Left lung (tissue), 10 donors: ENCODE results near the gene TTF2. TPM values are rescaled to one million over a fixed set of nuclear protein-coding genes. Genes with fewer than 3 reads are reported as not detected.

ENCODE experiments used
- ATAC-seq: fragments of 200-7000 bp; cut with Tn5 transposase; one replicate; pipeline ENCODE4 v1.9.1; 2020; ENCODE audit warnings: moderate library complexity
- DNase-seq, 4 donors: peaks; one replicate each; pipeline ENCODE4 v3.0.0-alpha.2; 2013 to 2020
- H3K27ac ChIP-seq, 2 donors: fragments of 200-600 bp; sonication (generic) in 1 of 2; one replicate each; pipeline versions ENCODE4 v1.5.0 to v1.8.0; 2020 to 2021
- H3K27me3 ChIP-seq, 2 donors: fragments of 200-600 bp; sonication (generic) in 1 of 2; one replicate each; pipeline versions ENCODE4 v1.5.0 to v1.8.0; 2020 to 2021
- H3K36me3 ChIP-seq, 2 donors: fragments of 200-600 bp; sonication (generic) in 1 of 2; one replicate each; pipeline versions ENCODE4 v1.5.0 to v1.8.0; 2020 to 2021
- H3K4me1 ChIP-seq, 2 donors: fragments of 200-600 bp; one replicate each; pipeline ENCODE4 v1.8.0; 2021
- H3K4me3 ChIP-seq, 2 donors: fragments of 200-600 bp; sonication (generic) in 1 of 2; one replicate each; pipeline versions ENCODE4 v1.5.0 to v1.8.0; 2020 to 2021; ENCODE audit warnings: mild to moderate bottlenecking in 1 of 2
- H3K9me3 ChIP-seq, 2 donors: fragments of 200-600 bp; sonication (generic) in 1 of 2; one replicate each; pipeline versions ENCODE4 v1.5.0 to v1.8.0; 2020 to 2021
- CTCF ChIP-seq, 2 donors: fragments of 200-600 bp; sonication (generic) in 1 of 2; IDR thresholded peaks; one replicate each; pipeline versions ENCODE4 v1.5.0 to v1.8.0; 2021; ENCODE audit warnings: antibody characterized with exemption in 2 of 2
- intact Hi-C, 2 donors: fragments of 100-400 bp; cut with DNase I; formaldehyde crosslinking; loops; one replicate each; pipeline versions ENCODE4 v1.11.2 to v1.14.2; 2022
- polyA plus RNA-seq, 6 donors: library from polyadenylated mRNA; unstranded; fragments of 120-200 nt; gene quantifications; one replicate each; pipeline ENCODE4 v1.2.1, GENCODE V29; 2013; ENCODE audit not compliant: insufficient read length in 6 of 6
- total RNA-seq, 2 donors: library from RNA; stranded (reverse); fragmentation: NEBNext Ultra II Directional; extraction: Animal tissue kit (Norgen Biotek cat#: 25700); gene quantifications; one replicate each; pipeline ENCODE4 v1.2.1, GENCODE V29; 2021
- donor health status: DM: no; HTN: yes; CAD: no.
- donor health status: DM: no; HTN: no; CAD: no.

TTF2 gene
- total and polyA plus RNA-seq, 8 donors: 21.0 to 30.7 (median 25.1) TPM

GRCh38 chr1:117038236-117038635, 21.9 kb upstream of the TTF2 start:
- H3K27ac ChIP-seq: no peak overlapping the region
- TF ChIP-seq CTCF (IDR thresholded peaks at IDR 0.05): no peak
- no peaks in the 10 kb centered on the region for H3K4me1 ChIP-seq
- H3K9me3 ChIP-seq: no peaks in the 10 kb centered on the region
- peaks cover 0 to 11% of the 10 kb centered on the region in 2 donors for H3K36me3 ChIP-seq
- H3K4me3 ChIP-seq: no peak overlapping the region
- DNase-seq (no peak), ATAC-seq (no peak)
- no peaks in the 10 kb centered on the region for H3K27me3 ChIP-seq
- intact Hi-C loops: no loop called here

- Histone ChIP-seq H3K27ac (no peak overlapping the region), H3K4me1 (peaks cover 0 to 10% of the 10 kb centered on the region in 2 donors), H3K36me3 (no peaks in the 10 kb centered on the region), H3K9me3 (no peaks in the 10 kb centered on the region), H3K4me3 (no peak overlapping the region), H3K27me3 (no peaks in the 10 kb centered on the region)
- DNase-seq (no peak), ATAC-seq (no peak)
- no peak for TF ChIP-seq CTCF (IDR thresholded peaks at IDR 0.05)
- intact Hi-C loops: no loop called here
Measured at GRCh38 chr1:117044217-117044616, 15.9 kb upstream of the TTF2 start.

- Histone ChIP-seq H3K9me3 (no peaks in the 10 kb centered on the region), H3K4me3 (no peak overlapping the region), H3K36me3 (no peaks in the 10 kb centered on the region), H3K4me1 (peaks cover 0 to 16% of the 10 kb centered on the region in 2 donors), H3K27me3 (no peaks in the 10 kb centered on the region), H3K27ac (no peak overlapping the region)
- ATAC-seq (no peak), DNase-seq (no peak)
- intact Hi-C loops: no loop called here
- no peak for TF ChIP-seq CTCF (IDR thresholded peaks at IDR 0.05)
Measured at GRCh38 chr1:117045644-117046043, 14.5 kb upstream of the TTF2 start.

- intact Hi-C loops: no loop called here
- ATAC-seq: no peak
- no peaks in the 10 kb centered on the region for H3K27me3 ChIP-seq
- DNase-seq: no peak
- H3K4me1 ChIP-seq: peaks cover 4 to 27% of the 10 kb centered on the region in 2 donors
- H3K36me3 ChIP-seq: no peaks in the 10 kb centered on the region
- no peak overlapping the region for H3K4me3 ChIP-seq
- no peak for TF ChIP-seq CTCF (IDR thresholded peaks at IDR 0.05)
- H3K27ac ChIP-seq: no peak overlapping the region
- no peaks in the 10 kb centered on the region for H3K9me3 ChIP-seq
Measured at GRCh38 chr1:117046781-117047180, 13.3 kb upstream of the TTF2 start.

- Histone ChIP-seq H3K4me3 (no peak overlapping the region), H3K9me3 (no peaks in the 10 kb centered on the region), H3K36me3 (no peaks in the 10 kb centered on the region), H3K27me3 (no peaks in the 10 kb centered on the region), H3K27ac (no peak overlapping the region), H3K4me1 (peaks cover 4 to 28% of the 10 kb centered on the region in 2 donors)
- TF ChIP-seq CTCF (IDR thresholded peaks at IDR 0.05): no peak
- intact Hi-C loops: no loop called here
- ATAC-seq (no peak), DNase-seq (no peak)
Measured at GRCh38 chr1:117047271-117047670, 12.9 kb upstream of the TTF2 start.
